Peyer's patch (tissue), 4 donors: Measurements from ENCODE around the gene FMO4.

Experiments
- CTCF ChIP-seq, 6 experiments: fragments of 450-650 bp in 4 of 6; fragments of 200-600 bp in 2 of 6; sonication (generic) in 1 of 6; IDR thresholded peaks; one replicate each; pipeline ENCODE4 v1.5.1; 2017 to 2019; ENCODE audit warnings: antibody characterized with exemption in 6 of 6, mild to moderate bottlenecking in 3 of 6, moderate library complexity in 1 of 6
- POLR2A ChIP-seq, 2 donors: fragments of 450-650 bp; IDR thresholded peaks; one replicate each; pipeline ENCODE4 v1.5.1; 2017; ENCODE audit warnings: antibody characterized with exemption in 2 of 2, mild to moderate bottlenecking in 2 of 2, moderate library complexity in 2 of 2

- TF ChIP-seq CTCF (IDR thresholded peaks at IDR 0.05) = no peak
- no peak for TF ChIP-seq POLR2A (IDR thresholded peaks at IDR 0.05)
Observed at GRCh38 chr1:171352554-171352953, 38.6 kb downstream of the FMO4 start.
